ENCODE results near the gene PTBP1.
A peak's percentile ranks its signal among the peaks of the same experiment; 100 is the strongest.
"Not testable (repeated sequence)": the region's sequence is repeated elsewhere in the genome, so short reads cannot be mapped to it uniquely, and the experiment has no call there.

PTBP1 gene

DNA sequence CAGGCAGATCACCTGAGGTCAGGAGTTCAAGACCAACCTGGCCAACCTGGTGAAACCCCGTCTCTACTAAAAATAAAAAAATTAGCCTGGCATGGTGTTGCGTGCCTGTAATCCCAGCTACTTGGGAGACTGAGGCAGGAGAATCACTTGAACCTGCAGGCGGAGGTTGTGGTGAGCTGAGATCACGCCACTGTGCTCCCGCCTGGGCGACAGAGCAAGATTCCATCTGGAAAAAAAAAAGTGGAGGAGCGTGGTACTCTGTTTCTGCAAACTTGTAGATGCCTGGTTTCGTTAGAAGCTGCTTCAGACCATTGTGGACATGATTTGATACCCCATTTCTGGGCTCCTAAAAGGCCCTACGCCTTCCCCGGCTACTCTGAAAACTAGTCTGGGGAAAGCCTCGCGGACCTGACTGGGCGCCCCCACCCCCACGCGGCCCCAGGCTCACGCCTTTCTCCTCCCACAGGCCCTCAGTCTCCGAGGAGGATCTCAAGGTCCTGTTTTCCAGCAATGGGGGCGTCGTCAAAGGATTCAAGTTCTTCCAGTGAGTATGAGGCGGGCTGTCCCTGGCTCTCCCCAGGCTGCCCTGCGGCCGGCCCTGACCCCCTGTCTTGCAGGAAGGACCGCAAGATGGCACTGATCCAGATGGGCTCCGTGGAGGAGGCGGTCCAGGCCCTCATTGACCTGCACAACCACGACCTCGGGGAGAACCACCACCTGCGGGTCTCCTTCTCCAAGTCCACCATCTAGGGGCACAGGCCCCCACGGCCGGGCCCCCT is 13.0 kb downstream of the PTBP1 start:
- DNase-seq (ENCODE audit: low spot score), result no peak

- DNase-seq (ENCODE audit: low spot score), result no peak
Observed at GRCh38 chr19:810883-811489, 13.7 kb downstream of the PTBP1 start.

GRCh38 chr19:811506-812048 is 14.3 kb downstream of the PTBP1 start:
- DNase-seq (ENCODE audit: low spot score), result peak; percentile 30

- no peak for DNase-seq (ENCODE audit: low spot score)
Observed at GRCh38 chr19:812049-812746, 14.9 kb downstream of the PTBP1 start.

DNA sequence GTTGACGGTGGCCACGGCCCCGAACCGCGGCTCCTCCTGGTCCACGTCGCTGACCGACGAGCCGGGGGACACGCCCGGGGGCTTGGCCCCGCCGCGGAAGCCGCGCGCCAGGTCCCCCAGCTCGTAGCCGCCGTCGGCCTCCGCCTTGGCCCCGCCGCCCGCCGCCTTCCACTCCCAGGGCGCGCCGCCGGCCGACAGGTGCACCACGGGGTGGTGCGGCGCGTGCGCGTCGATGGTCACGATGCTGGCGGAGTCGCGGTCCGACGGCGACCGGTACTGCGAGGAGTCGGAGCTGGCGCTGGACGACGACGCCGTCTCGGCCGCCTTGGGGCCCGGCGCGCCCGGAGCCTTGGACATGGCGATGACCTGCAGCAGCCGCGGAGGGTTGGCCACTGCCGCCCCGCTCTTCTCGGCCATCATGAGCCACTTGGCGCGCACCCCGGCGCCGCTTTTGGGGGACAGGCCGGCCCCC is 15.5 kb downstream of the PTBP1 start:
- no peak for DNase-seq (ENCODE audit: low spot score)

GRCh38 chr19:813219-814151 is 16.2 kb downstream of the PTBP1 start:
- DNase-seq (ENCODE audit: low spot score), result no peak

- no peak for DNase-seq (ENCODE audit: low spot score)
Observed at GRCh38 chr19:814152-815078, 17.2 kb downstream of the PTBP1 start.

- no peak for DNase-seq (ENCODE audit: low spot score)
Observed at GRCh38 chr19:815079-815774, 18.0 kb downstream of the PTBP1 start.

- peak; percentile 27 for DNase-seq (ENCODE audit: low spot score)
Observed at GRCh38 chr19:815775-816499, 18.7 kb downstream of the PTBP1 start.

DNA sequence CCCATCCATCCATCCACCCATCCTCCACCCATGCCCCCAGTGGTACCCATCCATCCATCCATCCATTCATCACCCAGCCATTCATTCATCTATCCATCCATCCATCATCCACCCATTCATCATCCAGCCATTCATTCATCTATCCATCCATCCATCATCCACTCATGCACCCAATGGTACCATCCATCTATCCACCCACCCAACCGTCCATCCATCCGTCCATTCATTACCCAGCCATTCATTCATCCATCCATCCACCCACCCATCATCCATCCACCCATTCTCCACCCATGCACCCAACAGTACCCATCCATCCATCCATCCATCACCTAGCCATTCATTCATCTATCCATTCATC is 19.2 kb downstream of the PTBP1 start:
- no peak for DNase-seq (ENCODE audit: low spot score)

DNA sequence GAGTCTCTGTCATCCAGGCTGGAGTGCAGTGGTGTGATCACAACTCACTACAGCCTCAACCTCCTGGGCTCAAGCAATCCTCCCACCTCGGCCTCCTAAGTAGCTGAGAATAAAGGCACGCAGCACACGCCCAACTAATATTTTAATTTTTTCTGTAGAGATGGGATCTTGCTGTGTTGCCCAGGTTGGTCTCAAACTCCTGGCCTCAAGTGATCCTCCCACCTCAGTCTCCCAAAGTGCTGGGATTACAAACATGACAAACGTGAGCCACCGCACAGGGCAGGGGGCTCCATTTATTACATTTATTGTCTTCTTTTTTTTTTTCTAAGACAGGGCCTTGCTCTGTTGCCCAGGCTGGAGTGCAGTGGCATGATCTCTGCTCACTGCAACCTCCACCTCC is 23.0 kb downstream of the PTBP1 start:
- not testable (repeated sequence) for DNase-seq (ENCODE audit: low spot score)

GRCh38 chr19:821231-821824 is 24.1 kb downstream of the PTBP1 start:
- DNase-seq (ENCODE audit: low spot score), result peak; percentile 2

DNA sequence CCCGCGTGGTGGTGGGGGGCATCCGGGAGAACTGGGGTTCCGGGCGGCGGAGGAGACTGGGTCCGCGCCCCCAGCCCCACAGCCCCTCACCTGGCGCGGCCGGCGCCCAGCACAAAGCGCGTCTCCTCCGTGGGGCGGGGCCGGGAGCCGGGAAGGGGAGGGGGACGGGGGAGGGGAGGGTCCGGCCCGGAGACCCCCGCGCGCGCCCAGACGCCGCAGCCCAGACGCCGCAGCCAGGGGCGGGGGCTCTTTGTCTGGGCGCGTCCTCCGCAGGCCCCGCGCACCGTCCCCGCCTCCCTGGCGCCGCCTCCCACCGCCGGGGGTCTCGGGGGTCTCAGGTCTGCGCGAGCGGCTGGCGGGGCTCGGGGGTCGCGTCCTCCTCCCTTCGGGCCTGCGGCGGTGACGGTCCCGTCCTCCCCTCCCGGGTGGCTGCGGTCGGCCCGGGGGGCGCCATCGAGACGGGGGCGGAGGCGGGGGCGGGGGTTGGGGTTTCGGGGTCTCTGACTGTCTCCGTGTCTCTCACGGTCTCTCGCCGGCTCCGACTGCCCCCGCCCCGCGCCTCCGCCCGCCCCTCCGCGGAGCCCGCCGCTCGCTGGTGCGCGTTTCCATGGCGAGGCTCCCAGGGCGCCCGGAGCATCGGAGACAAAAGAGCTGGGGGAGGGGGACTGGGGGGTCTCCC is 24.7 kb downstream of the PTBP1 start, which contains the start of gene PLPPR3:
Gene PLPPR3 (minus strand): TSS at position 131 of the 679 bp plus-strand sequence. CDS start 396 bp downstream, outside the sequence.
- DNase-seq (ENCODE audit: low spot score), result no peak

DNA sequence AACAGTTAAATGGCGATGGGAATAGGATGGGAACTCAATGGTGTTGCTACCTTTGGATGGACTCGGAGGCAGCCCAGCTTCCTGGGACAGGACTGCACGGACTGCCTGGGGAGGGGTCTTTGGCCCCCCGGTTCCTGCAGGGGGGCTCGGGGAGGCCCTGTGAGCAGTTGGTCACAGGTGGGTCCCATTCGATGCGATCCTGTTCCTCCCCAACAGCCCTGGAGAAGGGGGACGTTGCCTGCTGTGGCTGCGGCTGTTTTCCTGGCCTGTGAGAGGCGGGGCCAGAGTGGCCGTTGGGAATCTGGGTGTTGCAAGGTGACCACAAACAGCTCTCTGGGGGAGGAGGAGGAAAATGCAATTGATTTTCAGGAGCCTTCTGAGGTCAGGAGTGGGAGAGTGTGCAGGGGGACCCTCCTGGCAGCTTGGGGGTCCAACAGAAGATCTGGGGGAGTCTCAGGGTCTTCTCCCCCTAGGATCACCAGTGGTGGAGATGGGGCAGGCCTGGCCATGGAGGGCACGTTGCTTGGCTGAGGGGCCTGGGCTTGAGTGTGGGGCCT is 26.4 kb downstream of the PTBP1 start:
- peak; percentile 4 for DNase-seq (ENCODE audit: low spot score)

GRCh38 chr19:824885-825284 is 27.6 kb downstream of the PTBP1 start:
- peak; percentile 4 for DNase-seq (ENCODE audit: low spot score)

DNA sequence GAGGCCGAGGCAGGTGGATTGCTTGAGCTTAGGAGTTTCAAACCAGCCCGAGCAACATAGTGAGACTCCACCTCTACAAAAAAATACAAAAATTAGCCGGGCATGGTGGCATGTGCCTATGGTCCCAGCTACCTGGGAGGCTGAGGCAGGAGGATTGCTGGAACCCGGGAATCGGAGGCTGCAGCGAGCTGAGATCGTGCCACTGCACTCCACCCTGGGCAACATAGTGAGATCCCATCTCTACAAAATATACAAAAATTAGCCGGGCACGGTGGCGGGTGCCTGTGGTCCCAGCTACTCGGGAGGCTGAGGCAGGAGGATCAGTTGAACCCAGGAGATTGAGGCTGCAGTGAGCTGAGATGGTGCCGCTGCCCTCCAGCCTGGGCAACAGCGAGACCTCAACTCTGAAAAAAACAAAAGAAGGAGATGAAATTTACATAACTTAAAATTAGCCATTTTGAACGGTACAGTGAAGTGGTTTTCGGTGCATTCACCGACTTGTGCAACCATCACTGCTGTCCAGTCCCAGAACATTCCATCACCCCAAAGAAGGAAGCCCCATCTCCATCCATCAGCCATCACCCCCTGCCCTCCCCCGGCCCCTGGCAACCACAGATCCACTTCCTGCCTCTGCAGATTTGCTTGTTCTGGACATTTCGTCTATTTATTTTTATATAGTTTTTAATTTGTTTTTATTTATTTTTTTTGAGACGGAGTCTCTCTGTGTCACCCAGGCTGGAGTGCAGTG is 28.8 kb downstream of the PTBP1 start:
- no peak for DNase-seq (ENCODE audit: low spot score)

GRCh38 chr19:827314-827709 is 30.1 kb downstream of the PTBP1 start:
- DNase-seq (ENCODE audit: low spot score), result no peak

Measured in NAMALWA (cell line).